ENCODE results near the gene CCDC107.

DNA sequence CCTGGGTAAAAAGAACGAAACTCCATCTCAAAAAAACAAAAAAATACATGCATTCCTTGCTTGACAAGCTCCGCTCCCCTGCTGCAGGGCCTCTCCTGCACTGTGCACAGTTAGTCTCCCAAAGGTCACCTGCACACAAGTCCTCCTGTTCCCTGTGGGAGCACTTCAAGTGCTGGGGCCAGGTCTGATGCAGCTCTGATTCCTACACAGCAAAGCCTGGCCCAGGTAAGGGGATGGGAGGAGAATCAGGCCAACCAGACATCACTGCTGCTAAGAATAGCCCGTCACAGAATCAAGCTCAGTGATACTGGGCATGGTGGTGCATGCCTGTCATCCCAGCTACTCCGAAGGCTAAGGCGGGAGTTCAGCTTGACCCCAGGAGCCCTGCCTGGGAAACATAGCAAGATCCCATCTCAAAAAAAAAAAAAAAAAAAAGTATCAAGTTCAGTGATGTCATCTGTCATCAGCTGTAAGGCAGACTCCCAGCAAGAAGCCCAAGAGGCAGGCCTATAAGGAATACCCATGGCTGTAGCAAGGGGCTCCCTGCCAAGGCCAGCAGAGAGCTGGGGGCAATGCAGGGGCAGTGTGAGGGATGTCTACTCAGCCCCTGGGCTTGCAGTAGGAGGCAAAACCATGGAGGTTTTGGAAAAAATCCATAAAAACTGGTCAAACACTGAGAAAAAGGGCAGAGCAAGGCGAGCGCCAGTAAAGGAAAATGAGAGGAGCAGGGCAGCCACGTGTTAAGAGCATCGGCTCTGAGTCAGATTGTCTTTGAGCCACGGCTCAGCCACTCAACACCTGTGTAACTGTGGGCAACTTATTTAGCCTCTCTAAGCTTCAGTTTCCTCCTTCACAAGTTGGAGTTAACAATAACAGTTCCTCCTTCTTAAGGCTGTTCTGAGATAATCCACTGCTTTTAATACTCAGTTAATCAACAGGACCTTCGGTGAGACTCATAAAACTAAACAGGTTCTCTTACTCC is 28.4 kb downstream of the CCDC107 start:
- TF ChIP-seq POLR2A (IDR thresholded peaks at IDR 0.05) (no peak), CTCF (IDR thresholded peaks at IDR 0.05) (no peak)
